ENCODE measurements around the gene STPG3. TPM values are rescaled to one million over a fixed set of nuclear protein-coding genes. Genes with fewer than 3 reads are reported as not detected.

Gene STPG3
- total and polyA plus RNA-seq, 9 of the 15 experiments (the other 6 are each of a cell fraction or from before 2014, with no cell fraction given) = not detected

- TF ChIP-seq, protein P1, sequence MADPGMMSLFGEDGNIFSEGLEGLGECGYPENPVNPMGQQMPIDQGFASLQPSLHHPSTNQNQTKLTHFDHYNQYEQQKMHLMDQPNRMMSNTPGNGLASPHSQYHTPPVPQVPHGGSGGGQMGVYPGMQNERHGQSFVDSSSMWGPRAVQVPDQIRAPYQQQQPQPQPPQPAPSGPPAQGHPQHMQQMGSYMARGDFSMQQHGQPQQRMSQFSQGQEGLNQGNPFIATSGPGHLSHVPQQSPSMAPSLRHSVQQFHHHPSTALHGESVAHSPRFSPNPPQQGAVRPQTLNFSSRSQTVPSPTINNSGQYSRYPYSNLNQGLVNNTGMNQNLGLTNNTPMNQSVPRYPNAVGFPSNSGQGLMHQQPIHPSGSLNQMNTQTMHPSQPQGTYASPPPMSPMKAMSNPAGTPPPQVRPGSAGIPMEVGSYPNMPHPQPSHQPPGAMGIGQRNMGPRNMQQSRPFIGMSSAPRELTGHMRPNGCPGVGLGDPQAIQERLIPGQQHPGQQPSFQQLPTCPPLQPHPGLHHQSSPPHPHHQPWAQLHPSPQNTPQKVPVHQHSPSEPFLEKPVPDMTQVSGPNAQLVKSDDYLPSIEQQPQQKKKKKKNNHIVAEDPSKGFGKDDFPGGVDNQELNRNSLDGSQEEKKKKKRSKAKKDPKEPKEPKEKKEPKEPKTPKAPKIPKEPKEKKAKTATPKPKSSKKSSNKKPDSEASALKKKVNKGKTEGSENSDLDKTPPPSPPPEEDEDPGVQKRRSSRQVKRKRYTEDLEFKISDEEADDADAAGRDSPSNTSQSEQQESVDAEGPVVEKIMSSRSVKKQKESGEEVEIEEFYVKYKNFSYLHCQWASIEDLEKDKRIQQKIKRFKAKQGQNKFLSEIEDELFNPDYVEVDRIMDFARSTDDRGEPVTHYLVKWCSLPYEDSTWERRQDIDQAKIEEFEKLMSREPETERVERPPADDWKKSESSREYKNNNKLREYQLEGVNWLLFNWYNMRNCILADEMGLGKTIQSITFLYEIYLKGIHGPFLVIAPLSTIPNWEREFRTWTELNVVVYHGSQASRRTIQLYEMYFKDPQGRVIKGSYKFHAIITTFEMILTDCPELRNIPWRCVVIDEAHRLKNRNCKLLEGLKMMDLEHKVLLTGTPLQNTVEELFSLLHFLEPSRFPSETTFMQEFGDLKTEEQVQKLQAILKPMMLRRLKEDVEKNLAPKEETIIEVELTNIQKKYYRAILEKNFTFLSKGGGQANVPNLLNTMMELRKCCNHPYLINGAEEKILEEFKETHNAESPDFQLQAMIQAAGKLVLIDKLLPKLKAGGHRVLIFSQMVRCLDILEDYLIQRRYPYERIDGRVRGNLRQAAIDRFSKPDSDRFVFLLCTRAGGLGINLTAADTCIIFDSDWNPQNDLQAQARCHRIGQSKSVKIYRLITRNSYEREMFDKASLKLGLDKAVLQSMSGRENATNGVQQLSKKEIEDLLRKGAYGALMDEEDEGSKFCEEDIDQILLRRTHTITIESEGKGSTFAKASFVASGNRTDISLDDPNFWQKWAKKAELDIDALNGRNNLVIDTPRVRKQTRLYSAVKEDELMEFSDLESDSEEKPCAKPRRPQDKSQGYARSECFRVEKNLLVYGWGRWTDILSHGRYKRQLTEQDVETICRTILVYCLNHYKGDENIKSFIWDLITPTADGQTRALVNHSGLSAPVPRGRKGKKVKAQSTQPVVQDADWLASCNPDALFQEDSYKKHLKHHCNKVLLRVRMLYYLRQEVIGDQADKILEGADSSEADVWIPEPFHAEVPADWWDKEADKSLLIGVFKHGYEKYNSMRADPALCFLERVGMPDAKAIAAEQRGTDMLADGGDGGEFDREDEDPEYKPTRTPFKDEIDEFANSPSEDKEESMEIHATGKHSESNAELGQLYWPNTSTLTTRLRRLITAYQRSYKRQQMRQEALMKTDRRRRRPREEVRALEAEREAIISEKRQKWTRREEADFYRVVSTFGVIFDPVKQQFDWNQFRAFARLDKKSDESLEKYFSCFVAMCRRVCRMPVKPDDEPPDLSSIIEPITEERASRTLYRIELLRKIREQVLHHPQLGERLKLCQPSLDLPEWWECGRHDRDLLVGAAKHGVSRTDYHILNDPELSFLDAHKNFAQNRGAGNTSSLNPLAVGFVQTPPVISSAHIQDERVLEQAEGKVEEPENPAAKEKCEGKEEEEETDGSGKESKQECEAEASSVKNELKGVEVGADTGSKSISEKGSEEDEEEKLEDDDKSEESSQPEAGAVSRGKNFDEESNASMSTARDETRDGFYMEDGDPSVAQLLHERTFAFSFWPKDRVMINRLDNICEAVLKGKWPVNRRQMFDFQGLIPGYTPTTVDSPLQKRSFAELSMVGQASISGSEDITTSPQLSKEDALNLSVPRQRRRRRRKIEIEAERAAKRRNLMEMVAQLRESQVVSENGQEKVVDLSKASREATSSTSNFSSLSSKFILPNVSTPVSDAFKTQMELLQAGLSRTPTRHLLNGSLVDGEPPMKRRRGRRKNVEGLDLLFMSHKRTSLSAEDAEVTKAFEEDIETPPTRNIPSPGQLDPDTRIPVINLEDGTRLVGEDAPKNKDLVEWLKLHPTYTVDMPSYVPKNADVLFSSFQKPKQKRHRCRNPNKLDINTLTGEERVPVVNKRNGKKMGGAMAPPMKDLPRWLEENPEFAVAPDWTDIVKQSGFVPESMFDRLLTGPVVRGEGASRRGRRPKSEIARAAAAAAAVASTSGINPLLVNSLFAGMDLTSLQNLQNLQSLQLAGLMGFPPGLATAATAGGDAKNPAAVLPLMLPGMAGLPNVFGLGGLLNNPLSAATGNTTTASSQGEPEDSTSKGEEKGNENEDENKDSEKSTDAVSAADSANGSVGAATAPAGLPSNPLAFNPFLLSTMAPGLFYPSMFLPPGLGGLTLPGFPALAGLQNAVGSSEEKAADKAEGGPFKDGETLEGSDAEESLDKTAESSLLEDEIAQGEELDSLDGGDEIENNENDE (IDR thresholded peaks at IDR 0.05; ENCODE audit: low read depth, low read length) = no peak
- TF ChIP-seq MAX (CRISPR knock-in tag; IDR thresholded peaks at IDR 0.05) (peak; percentile 94), MEF2A (IDR thresholded peaks at IDR 0.05; ENCODE audit: control insufficient read depth, low read depth, low read length) (no peak), HSF4 (CRISPR knock-in tag; IDR thresholded peaks at IDR 0.05; ENCODE audit: borderline replicate concordance) (no peak), SMARCA4 (IDR thresholded peaks at IDR 0.05) (no peak), VEZF1 (CRISPR knock-in tag; IDR thresholded peaks at IDR 0.05) (no peak), CBX8 (IDR thresholded peaks at IDR 0.05; ENCODE audit: borderline replicate concordance, extremely low read depth, low read depth, low read length, poor library complexity, severe bottlenecking) (no peak), ZNF124 (CRISPR knock-in tag; IDR thresholded peaks at IDR 0.05) (0 out of 2 replicates have a peak, but pooled peaks have one; percentile 53), PML (IDR thresholded peaks at IDR 0.05; ENCODE audit: low read length) (peak; percentile 48; the same call in 1 of the 2 replicates)
- TF ChIP-seq, protein P2, sequence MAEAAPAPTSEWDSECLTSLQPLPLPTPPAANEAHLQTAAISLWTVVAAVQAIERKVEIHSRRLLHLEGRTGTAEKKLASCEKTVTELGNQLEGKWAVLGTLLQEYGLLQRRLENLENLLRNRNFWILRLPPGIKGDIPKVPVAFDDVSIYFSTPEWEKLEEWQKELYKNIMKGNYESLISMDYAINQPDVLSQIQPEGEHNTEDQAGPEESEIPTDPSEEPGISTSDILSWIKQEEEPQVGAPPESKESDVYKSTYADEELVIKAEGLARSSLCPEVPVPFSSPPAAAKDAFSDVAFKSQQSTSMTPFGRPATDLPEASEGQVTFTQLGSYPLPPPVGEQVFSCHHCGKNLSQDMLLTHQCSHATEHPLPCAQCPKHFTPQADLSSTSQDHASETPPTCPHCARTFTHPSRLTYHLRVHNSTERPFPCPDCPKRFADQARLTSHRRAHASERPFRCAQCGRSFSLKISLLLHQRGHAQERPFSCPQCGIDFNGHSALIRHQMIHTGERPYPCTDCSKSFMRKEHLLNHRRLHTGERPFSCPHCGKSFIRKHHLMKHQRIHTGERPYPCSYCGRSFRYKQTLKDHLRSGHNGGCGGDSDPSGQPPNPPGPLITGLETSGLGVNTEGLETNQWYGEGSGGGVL (CRISPR knock-in tag; IDR thresholded peaks at IDR 0.05) = no peak
Measured at GRCh38 chr9:137240318-137240840, 10.7 kb upstream of the STPG3 start (continued).
